Measurements from ENCODE around the gene RUSC1. TPM values are rescaled to one million over a fixed set of nuclear protein-coding genes. Genes with fewer than 3 reads are reported as not detected.
A peak's percentile ranks its signal among the peaks of the same experiment; 100 is the strongest.

Gene RUSC1
- total RNA-seq, 6 experiments from 2014 or later: 4.6 to 12.7 (median 7.6) TPM

DNA sequence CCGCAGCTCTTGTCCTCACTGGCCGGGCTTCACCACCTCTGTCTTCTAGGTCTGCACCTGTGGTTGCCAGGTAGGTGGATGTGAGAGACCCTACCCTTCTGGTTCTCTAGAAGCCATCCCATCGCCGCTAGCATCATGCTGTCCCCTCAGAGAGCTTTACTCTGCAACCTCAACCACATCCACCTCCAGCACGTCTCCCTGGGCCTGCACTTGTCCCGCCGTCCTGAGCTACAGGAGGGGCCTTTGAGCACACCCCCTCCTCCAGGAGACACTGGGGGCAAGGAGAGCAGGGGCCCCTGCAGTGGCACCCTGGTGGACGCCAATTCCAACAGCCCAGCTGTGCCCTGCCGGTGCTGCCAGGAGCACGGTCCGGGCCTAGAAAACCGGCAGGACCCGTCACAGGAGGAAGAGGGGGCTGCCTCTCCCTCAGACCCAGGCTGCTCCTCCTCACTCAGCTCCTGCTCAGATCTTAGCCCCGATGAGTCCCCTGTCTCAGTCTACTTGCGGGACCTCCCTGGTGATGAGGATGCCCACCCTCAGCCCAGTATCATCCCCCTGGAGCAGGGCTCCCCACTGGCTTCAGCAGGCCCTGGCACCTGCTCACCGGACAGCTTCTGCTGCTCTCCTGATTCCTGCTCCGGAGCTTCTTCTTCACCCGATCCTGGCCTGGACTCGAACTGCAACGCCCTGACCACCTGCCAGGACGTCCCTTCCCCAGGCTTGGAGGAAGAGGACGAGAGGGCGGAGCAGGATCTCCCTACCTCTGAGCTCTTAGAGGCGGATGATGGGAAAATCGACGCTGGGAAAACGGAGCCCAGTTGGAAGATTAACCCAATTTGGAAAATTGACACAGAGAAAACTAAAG lies 1.2 kb downstream of the RUSC1 start:
- H3K27me3 ChIP-seq: no peaks in the 10 kb centered on the region
- H3K36me3 ChIP-seq: peaks cover 0 to 21% (median 0%) of the 10 kb centered on the region in 4 donors
- H3K4me3 ChIP-seq: peak overlapping the region in 2 of 3 donors; percentile 73 to 93
- TF ChIP-seq, protein P1, sequence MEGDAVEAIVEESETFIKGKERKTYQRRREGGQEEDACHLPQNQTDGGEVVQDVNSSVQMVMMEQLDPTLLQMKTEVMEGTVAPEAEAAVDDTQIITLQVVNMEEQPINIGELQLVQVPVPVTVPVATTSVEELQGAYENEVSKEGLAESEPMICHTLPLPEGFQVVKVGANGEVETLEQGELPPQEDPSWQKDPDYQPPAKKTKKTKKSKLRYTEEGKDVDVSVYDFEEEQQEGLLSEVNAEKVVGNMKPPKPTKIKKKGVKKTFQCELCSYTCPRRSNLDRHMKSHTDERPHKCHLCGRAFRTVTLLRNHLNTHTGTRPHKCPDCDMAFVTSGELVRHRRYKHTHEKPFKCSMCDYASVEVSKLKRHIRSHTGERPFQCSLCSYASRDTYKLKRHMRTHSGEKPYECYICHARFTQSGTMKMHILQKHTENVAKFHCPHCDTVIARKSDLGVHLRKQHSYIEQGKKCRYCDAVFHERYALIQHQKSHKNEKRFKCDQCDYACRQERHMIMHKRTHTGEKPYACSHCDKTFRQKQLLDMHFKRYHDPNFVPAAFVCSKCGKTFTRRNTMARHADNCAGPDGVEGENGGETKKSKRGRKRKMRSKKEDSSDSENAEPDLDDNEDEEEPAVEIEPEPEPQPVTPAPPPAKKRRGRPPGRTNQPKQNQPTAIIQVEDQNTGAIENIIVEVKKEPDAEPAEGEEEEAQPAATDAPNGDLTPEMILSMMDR (IDR thresholded peaks at IDR 0.05): no peak
- TF ChIP-seq POLR2A (IDR thresholded peaks at IDR 0.05): no peak
- ATAC-seq: no peak
- intact Hi-C loops (cut with DNase I): loop anchor here (5.0 kb wide), 1 partner anchor 45 kb away; the partner anchor contains the start of gene HCN3 (in 2 of the 2)
- no peak for DNase-seq
- H3K27ac ChIP-seq: peak overlapping the region in 2 of 3 donors; percentile 84 to 94
- H3K4me1 ChIP-seq: peaks cover 0 to 16% (median 1%) of the 10 kb centered on the region in 4 donors
- WGBS (ENCODE audit: insufficient coverage, low coverage, low lambda C conversion rate, missing lambda C conversion rate): 42% methylated on average over 17 of the region's 27 CpGs
- H3K9me3 ChIP-seq: no peaks in the 10 kb centered on the region

DNA sequence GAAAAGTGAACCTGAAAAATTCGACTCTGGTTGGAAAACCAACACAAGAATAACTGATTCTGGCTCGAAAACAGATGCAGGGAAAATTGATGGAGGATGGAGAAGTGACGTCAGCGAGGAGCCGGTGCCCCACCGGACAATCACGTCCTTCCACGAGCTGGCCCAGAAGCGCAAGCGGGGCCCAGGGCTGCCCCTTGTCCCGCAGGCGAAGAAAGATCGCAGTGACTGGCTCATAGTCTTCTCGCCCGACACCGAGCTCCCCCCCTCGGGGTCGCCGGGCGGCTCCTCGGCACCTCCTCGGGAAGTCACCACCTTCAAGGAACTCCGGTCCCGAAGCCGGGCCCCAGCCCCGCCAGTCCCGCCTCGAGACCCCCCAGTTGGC lies 1.9 kb downstream of the RUSC1 start:
- peak overlapping the region; percentile 79 to 94 (median 84) for H3K27ac ChIP-seq
- ATAC-seq: no peak
- H3K4me1 ChIP-seq: peaks cover 0 to 14% (median 1%) of the 10 kb centered on the region in 4 donors
- no peak for TF ChIP-seq POLR2A (IDR thresholded peaks at IDR 0.05)
- TF ChIP-seq, protein P1 (IDR thresholded peaks at IDR 0.05): no peak
- H3K27me3 ChIP-seq: no peaks in the 10 kb centered on the region
- 2% methylated on average over 8 of the region's 28 CpGs for WGBS (ENCODE audit: insufficient coverage, low coverage, low lambda C conversion rate, missing lambda C conversion rate)
- H3K36me3 ChIP-seq: peaks cover 0 to 20% (median 0%) of the 10 kb centered on the region in 4 donors
- no peaks in the 10 kb centered on the region for H3K9me3 ChIP-seq
- peak overlapping the region; percentile 73 to 93 (median 87) for H3K4me3 ChIP-seq
- intact Hi-C loops (cut with DNase I): loop anchor here (5.0 kb wide), 1 partner anchor 45 kb away; the partner anchor contains the start of gene HCN3 (in 2 of the 2)
- DNase-seq: peak in 2 of 3 donors; percentile 45 to 62

DNA sequence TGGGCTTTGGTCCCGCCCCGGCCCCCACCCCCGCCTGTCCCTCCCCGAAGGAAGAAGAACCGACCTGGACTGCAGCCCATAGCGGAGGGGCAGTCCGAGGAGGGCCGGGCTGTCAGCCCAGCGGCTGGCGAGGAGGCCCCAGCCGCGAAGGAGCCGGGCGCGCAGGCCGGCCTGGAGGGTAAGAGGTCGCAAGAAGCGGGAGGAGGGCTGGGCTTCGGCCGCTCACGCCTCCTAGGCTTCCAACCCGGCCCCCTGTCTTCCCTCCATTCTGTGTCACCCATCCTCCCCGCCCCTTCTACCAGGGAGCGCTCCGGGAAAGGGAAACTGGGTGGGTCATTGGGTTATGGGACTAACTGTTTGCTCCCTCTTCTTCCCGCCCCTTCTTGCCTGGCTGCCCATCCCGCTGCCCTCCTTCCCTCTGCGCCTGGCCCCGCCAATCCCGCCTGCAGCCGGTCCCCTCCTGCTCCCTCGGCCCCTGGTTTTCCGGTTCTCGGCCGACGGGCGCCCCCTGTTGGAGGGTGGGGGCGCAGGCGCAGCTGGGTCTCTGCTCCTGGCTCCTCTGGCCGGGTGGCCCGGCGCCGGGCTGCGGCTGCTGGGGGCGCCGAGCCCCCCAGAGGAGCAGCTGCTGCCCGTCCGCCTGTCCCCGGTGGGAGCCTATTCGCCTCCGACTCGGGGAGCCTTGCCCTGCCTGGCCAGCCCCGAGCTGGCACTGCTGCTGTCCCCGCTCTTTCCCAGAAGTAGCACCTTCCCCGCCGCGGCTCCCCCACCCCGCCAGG lies 2.4 kb downstream of the RUSC1 start:
- H3K9me3 ChIP-seq: no peaks in the 10 kb centered on the region
- H3K27me3 ChIP-seq: no peaks in the 10 kb centered on the region
- TF ChIP-seq, protein P1 (IDR thresholded peaks at IDR 0.05): peak; percentile 95 to 99 (median 98)
- TF ChIP-seq POLR2A (IDR thresholded peaks at IDR 0.05): no peak
- intact Hi-C loops (cut with DNase I): loop anchor here (5.0 kb wide), 1 partner anchor 46 kb away; the partner anchor contains the start of gene HCN3 (in 2 of the 2)
- ATAC-seq (peak; percentile 57 to 68 (median 61)), DNase-seq (peak; percentile 88 to 90 (median 90))
- H3K4me1 ChIP-seq: peaks cover 0 to 14% (median 1%) of the 10 kb centered on the region in 4 donors
- H3K27ac ChIP-seq: peak overlapping the region; percentile 79 to 94 (median 84)
- peak overlapping the region; percentile 73 to 93 (median 87) for H3K4me3 ChIP-seq
- peaks cover 0 to 14% (median 0%) of the 10 kb centered on the region in 4 donors for H3K36me3 ChIP-seq
- WGBS (ENCODE audit: insufficient coverage, low coverage, low lambda C conversion rate, missing lambda C conversion rate): 0% methylated on average over 13 of the region's 58 CpGs

- Histone ChIP-seq H3K27me3 (no peaks in the 10 kb centered on the region), H3K36me3 (peaks cover 0 to 10% (median 0%) of the 10 kb centered on the region in 4 donors), H3K9me3 (no peaks in the 10 kb centered on the region), H3K4me3 (peak overlapping the region; percentile 73 to 93 (median 87)), H3K27ac (peak overlapping the region; percentile 79 to 94 (median 84)), H3K4me1 (peaks cover 0 to 14% (median 1%) of the 10 kb centered on the region in 4 donors)
- ATAC-seq (peak; percentile 67 to 78 (median 72)), DNase-seq (peak; percentile 90 to 93 (median 92))
- TF ChIP-seq POLR2A (IDR thresholded peaks at IDR 0.05): no peak
- TF ChIP-seq, protein P1 (IDR thresholded peaks at IDR 0.05): no peak
- intact Hi-C loops (cut with DNase I): loop anchor here (5.0 kb wide), 1 partner anchor 46 kb away; the partner anchor contains the start of gene HCN3 (in 2 of the 2)
- 0% methylated on average over 7 of the region's 29 CpGs for WGBS (ENCODE audit: insufficient coverage, low coverage, low lambda C conversion rate, missing lambda C conversion rate)
Observed at GRCh38 chr1:155323729-155324036, 3.0 kb downstream of the RUSC1 start.

All from right lobe of liver (tissue), 6 donors.